Measurements from ENCODE around the gene ERI3.

DNA sequence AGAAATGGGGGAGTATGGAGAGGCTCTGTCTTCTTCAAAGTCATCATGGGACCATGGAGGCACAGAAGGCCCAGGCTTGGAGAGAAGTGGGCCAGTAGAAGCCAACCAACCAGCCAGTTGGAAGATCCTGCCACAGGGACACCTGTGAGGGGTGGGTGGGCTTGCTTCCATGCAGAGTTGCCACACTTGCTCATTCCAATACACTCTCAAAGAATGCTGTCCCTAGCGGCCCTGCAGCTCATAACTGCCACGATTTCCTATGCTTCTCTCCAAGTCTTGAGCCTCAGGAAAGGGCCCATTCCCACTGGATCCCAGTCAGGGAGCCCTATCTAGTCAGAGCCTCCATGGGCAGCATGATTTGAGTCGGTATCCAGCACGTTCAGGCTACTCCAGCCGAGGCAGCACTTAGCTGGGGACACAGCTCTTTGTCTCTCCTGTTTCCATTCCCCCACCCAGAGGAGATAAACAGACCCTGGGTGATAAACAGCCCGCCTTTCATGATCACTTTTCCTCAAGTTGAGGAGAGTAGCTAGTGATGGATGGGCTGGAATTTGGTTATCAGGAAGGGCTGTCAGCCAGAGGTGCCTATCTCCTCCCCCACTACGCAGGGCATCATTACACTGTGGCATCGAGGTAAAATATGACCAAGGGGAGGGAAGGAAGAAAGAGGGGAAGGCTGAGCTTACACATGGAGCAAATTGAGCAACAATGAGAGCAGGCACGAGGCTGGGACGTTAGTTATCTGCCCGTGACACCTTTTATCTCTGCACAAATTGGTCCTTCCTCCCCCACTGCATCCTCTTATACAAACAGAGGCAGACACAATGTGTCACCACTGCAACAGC, 64.6 kb downstream of the ERI3 start:
- TF ChIP-seq CTCF (IDR thresholded peaks at IDR 0.05; ENCODE audit: insufficient read depth, low read length, poor library complexity, severe bottlenecking) (no peak), EZH2phosphoT487 (conservative IDR thresholded peaks at IDR 0.05; ENCODE audit: low read length) (no peak)

Measured in SU-DHL-6 (cell line).